HG03139 (cell line): ENCODE results near the gene PTRH1.

ENCODE experiments used
- ATAC-seq: cut with Tn5 transposase; IDR thresholded peaks from one replicate; pipeline ENCODE4 v1.9.1; 2021; ENCODE audit not compliant: unreplicated experiment

The PTRH1 gene

GRCh38 chr9:127742435-127743088 is 27.1 kb upstream of the PTRH1 start:
- no peak for ATAC-seq

GRCh38 chr9:127741831-127742434 is 26.5 kb upstream of the PTRH1 start:
- no peak for ATAC-seq

DNA sequence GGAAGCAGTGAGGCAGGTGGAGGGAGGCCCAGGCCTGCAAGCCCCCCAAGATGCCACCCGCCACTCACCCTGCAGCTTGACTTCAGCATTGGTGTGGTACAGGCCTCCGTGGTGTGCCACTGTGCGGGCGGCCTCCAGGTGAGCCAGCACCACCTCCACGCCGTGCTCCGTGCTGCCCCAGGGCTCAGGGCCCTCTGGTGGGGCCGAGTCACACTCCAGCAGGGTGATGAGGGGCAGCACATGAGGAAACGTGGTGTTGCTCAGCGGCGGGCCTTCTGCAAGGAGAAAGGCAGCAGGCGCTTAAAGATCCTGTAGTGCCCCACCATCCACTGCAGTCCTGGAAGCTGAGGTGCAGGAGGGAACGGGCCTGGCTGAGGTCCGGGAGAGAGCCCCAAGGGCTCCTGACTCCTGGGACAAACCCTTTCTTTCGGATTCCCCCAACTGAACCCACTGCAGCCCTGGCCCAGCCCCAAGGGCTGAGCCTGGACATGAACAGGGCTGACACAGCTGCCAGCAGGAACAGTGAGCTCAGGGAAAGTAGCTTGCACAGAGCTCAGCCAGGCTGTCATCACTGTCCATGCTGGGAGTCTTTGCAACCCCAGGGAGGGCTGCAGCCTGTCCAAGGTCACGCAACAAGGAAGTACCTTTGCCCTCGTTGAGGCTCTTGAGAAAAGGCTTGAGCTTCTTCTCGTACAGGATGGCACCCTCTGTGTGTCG is 24.3 kb upstream of the PTRH1 start:
- no peak for ATAC-seq

DNA sequence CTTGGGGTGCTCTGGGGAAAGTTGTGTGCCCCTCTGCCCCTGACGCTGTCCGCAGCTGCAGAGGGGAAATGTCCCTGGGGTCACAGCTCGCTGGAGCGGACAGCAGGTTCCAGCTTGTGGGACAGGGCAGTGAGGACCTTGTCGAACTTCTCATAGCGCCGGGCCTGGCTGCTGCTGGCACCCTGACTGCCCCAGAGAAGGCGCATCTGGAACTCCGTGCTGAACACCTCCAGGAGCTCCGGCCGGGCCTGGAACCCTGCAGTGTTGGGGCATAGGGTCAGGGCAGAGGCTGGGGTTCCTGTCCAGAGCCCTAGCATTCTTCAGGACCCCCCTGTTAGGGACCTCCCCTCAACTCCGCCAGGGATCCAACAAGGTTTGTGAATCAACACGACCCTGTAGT is 23.2 kb upstream of the PTRH1 start:
- no peak for ATAC-seq

GRCh38 chr9:127735530-127736185 is 20.2 kb upstream of the PTRH1 start:
- ATAC-seq: peak; percentile 1

DNA sequence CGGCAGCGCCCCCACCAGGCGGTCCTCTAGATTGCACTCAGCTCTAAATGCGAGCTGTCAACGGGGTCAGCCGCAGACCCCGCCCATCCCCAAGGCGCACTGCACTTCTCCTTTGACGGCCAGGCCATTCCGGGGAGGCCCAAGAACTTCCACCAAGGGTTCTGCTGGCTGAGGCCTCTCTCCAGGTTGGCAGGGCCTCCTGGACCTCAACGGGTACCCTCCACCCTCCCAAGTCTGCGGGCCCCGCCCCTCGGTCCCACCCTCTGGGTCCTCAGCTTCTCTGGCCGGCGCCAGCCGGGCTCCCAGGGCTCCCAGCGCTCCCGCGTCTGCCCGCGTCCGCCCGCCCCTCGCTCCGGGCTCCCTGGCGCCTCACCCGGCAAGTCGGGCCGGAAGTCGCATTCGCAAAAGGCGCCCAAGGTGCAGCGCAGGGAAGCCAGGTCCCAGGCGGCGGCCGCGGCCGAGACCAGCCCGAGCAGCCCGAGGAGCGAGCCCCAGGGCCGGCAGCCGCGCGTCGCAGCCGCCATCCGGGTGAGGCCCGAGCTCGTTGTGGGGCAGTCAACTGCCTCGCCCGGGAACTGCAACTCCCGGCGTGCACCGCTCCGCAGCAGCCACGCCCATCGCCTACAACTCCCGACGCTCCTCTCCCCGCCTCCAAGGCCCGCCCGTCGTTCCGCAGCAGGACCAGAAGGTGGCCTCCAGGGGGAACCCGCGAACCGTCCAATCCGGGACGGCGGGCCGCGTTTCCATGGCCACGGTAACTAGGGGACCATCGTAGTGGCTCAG is 19.5 kb upstream of the PTRH1 start, which contains the start of gene TOR2A:
TSS of gene TOR2A (minus strand) at position 548 of the 783 bp plus-strand sequence. CDS start at position 524, 24 bp downstream.
- peak; percentile 78 for ATAC-seq

GRCh38 chr9:127734247-127734746 is 18.8 kb upstream of the PTRH1 start:
- no peak for ATAC-seq

DNA sequence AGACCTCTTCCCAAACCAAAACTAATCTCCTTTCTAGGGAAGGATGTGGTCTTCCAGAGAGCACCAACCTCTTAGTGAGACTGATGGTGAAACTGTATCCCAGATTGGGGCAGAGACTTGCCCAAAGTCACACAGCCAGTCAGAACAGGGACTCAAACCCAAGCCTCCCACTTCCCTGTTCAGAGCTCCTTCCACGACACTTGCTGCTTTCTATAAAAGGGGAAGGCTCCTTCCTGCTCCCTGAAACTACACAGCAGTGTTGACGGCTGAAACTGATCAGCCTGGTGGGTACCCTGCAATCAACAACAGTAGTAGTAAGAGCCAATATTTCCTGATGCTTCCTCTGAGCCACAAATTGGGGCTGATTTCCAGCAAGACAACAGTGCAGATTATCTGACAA is 18.2 kb upstream of the PTRH1 start:
- ATAC-seq: no peak

GRCh38 chr9:127732444-127732843 is 17.0 kb upstream of the PTRH1 start:
- no peak for ATAC-seq

DNA sequence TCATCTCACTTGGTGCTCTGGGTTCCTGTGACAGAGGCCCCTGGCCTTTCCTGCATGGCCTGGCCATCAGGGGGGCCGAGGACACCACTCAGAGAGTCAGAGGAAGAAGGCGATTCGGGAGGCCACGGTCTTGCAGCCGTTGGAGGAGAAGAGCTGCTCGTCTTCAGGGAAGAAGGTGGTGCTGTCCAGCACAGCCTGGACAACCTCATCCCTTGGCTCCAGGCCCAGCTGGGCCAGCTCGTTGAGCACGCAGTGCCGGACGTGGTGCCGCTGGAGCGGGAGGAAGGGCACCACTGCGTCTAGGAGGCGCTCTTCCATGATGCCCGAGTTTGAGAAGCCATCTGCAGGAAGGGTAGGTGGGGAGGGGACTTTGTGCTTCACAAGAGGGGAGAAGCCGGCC is 16.5 kb upstream of the PTRH1 start:
- no peak for ATAC-seq

DNA sequence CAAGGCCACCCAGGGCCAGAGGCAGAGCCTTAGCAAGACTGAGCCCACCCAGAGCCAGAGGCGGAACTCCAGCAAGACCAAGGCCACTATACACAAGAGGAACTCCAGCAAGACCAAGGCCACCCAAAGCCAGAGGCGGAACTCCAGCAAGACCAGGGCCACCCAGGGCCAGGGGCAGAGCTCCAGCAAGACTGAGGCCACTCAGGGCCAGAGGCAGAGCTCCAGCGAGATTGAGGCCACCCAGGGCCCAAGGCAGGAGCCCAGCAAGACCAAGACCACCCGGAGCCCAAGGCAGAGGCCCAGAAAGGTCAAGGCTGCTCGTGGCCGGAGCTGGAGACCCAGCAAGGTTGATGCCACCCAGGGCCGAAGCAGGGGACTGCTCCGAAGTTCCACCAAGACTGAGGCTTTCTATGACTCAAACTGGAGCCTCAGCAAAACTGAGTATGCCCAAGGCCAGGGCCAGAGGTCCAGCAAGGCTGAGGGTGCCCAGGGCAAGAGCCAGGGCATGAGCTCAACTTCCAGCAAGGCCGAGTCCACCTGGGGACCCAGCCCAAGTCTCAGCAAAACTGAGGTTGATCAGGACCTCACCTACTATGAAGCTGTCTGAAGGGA is 15.4 kb upstream of the PTRH1 start:
- no peak for ATAC-seq

DNA sequence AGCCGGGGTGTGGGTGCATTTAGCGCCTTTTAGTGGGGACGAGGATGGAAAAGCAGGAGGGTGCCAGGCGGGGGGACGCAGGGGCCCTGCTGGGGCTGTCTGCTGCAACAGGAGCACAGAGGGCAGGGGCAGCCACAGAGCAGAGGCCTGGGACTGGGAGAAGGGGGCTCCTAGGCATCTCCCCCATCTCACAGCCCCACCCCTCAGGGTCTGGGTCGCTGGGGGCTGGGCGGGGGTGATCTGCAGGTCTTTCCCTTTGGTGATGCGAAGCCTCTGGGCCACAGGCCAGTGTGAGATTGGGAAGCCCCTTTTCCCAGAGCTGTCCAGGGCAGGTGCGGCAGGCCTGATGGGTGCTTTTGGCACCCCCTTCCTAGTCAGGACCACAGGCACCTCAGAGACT is 14.8 kb upstream of the PTRH1 start:
- ATAC-seq: no peak

GRCh38 chr9:127729522-127730256 is 14.2 kb upstream of the PTRH1 start:
- no peak for ATAC-seq

GRCh38 chr9:127728808-127729207 is 13.3 kb upstream of the PTRH1 start:
- ATAC-seq: no peak

DNA sequence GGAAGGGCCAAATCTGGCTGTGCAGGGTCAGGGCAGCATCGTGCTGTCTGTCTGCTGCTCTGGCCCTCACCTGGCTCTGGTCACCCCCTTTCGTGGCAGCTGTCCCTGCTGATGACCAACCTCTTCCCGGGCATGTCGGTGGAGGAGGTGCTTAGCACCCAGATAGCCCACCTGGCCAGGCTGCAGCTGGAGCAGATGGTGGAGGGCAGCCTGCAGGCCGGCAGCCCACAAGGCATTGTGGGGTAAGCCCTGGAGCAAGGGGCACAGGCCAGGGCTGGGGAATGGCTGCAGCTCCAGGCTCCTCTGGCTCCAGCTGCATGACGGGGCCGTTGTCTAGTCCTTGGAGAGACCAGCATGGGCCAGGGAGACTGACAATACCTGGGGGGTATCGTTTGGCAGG is 11.4 kb upstream of the PTRH1 start:
- ATAC-seq: no peak

DNA sequence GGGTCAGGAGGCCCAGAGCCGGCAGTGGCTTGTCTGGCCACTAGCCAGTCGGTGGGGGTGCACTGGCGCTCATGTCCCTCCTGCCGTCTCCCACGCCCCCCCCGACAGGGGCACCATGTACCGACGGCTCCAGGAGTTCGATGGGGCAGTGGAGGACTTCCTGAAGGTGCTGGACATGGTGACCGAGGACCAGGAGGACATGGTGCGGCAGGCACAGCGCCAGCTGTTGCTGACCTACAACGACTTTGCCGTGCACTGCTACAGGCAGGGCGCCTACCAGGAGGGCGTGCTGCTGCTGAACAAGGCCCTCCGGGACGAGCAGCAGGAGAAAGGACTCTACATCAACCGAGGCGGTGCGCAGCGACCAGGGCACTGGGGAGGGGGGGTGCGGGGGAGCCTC is 8.5 kb upstream of the PTRH1 start:
- no peak for ATAC-seq

DNA sequence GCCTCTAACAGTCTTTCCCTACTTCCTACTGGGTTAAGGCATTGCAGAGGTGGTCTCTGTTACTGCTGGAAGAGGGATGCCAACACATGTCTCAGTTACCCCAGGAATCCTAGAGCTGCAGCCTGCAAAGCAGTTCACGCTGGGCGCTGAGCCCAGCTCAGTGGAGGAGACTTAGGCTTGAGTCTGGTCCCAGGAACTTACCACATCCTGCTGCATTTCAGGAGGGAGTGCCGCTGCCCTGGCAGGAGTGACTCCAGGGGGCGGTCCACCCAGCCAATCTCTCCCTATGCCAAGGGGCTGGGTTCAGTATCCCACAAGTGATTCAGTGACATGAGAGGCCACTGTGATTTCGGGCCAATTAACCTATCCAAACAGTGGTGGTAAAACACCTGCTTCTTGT is 8.0 kb upstream of the PTRH1 start:
- no peak for ATAC-seq

DNA sequence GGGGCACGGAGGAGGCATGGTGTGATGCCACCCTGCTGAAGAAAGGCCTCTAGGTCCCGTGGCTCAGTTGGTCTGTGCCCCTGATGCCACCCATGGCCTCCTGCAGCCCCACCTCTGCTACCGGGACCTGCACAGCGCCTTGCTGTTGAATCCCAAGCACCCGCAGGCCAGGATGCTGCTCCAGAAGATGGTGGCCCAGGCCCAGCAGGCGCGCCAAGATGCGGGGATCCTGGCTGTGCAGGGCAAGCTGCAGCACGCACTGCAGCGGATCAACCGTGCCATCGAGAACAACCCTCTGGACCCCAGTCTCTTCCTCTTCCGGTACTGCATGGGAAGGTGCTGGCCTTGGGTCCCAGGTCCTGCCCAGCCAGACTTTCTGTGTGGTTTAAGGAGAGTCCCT is 7.5 kb upstream of the PTRH1 start:
- ATAC-seq: no peak

- ATAC-seq: no peak
These were observed 6.7 kb upstream of the PTRH1 start for GRCh38 chr9:127722055-127722745.
